Activated naive CD4-positive, alpha-beta T cell treated with anti-CD3 and anti-CD28 coated beads, Interleukin-2, amount 10 ng/mL, durations not matched to agents 7 days and 5 days (primary cell): Measurements from ENCODE around the gene ZNF79.

Source experiments
- CTCF ChIA-PET: fragments of 350-600 bp; sonication (Branson Sonifier 250); formaldehyde crosslinking; loops from one replicate; lab custom pipeline; 2021; ENCODE audit warnings: antibody characterized with exemption; lab: Charles Lee
- DNase-seq: peaks from one replicate; pipeline ENCODE4 v3.0.0-alpha.2; 2020
- H3K27ac Mint-ChIP-seq: one replicate; pipeline ENCODE4 v1.8.0; 2021; ENCODE audit warnings: mild to moderate bottlenecking, moderate library complexity, mixed read lengths
- H3K27me3 Mint-ChIP-seq: one replicate; pipeline ENCODE4 v1.8.0; 2021; ENCODE audit warnings: mild to moderate bottlenecking, mixed read lengths
- H3K36me3 Mint-ChIP-seq: one replicate; pipeline ENCODE4 v1.8.0; 2021; ENCODE audit warnings: mixed read lengths
- H3K4me1 Mint-ChIP-seq: one replicate; pipeline ENCODE4 v1.8.0; 2021; ENCODE audit warnings: mixed read lengths
- H3K4me3 Mint-ChIP-seq: one replicate; pipeline ENCODE4 v1.8.0; 2021; ENCODE audit warnings: mild to moderate bottlenecking, moderate library complexity, mixed read lengths
- H3K9me3 Mint-ChIP-seq: one replicate; pipeline ENCODE4 v1.8.0; 2021; ENCODE audit warnings: mixed read lengths

Gene ZNF79

DNA sequence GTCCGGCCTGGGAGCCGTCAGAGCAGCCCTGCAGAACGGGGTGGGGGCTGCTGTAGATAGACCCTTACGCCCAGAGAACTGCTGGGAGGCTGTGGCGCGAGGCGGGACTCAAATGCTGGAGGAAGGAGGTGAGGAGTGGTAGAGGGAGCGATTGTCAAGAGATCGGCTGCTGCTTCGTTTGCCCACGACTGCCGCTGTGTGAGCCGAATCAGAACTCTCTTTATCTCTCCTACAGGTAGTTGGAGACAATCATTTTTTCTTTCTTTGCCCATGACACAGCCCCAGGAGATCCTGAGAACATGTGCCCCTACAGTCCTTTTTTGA is 456 bp downstream of the ZNF79 start:
- Mint-ChIP-seq H3K27ac (peak overlapping the region; percentile 87), H3K9me3 (no peaks in the 10 kb centered on the region), H3K4me1 (peaks cover 52% of the 10 kb centered on the region), H3K4me3 (peak overlapping the region; percentile 98), H3K27me3 (no peaks in the 10 kb centered on the region), H3K36me3 (peaks cover 15% of the 10 kb centered on the region)
- DNase-seq = peak; percentile 59
- CTCF ChIA-PET = interaction anchor here (0.9 kb wide), 2 partner anchors 27 to 209 kb away, joined by 3 to 4 read pairs; partner anchors contain the start of genes LRSAM1 and RPL12

DNA sequence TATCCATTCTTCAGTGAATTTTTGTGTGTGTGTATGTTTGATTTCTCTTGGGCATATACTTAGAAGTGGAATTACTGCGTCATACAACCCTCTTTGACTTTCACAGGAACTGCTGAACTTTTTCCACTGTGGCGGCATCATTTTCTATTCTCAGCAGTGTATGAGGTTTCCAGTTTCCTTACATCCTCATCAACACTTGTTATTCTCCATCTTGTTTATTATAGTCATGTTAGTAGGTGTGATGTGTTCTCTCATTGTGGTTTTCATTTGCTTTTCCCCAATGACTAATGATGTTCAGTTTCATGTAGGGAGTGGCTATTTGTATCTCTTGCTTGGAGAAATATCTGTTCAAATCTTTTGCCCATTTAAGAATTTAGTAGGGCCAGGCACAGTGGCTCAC is 2.6 kb downstream of the ZNF79 start:
- H3K4me1 Mint-ChIP-seq = peaks cover 52% of the 10 kb centered on the region
- no peaks in the 10 kb centered on the region for H3K27me3 Mint-ChIP-seq
- CTCF ChIA-PET = no interaction called here

GRCh38 chr9:127428348-127428747 is 4.2 kb downstream of the ZNF79 start:
- H3K27ac Mint-ChIP-seq = no peak overlapping the region

More for the DNA sequence above, 2.6 kb downstream of the ZNF79 start:
- peak overlapping the region; percentile 82 for H3K27ac Mint-ChIP-seq
- peaks cover 29% of the 10 kb centered on the region for H3K36me3 Mint-ChIP-seq
- no peaks in the 10 kb centered on the region for H3K9me3 Mint-ChIP-seq
- DNase-seq = peak; percentile 28
- H3K4me3 Mint-ChIP-seq = peak overlapping the region; percentile 35

GRCh38 chr9:127430415-127430814 is 6.2 kb downstream of the ZNF79 start:
- DNase-seq = no peak
- Mint-ChIP-seq H3K4me1 (peaks cover 27% of the 10 kb centered on the region), H3K4me3 (no peak overlapping the region), H3K27ac (no peak overlapping the region), H3K9me3 (no peaks in the 10 kb centered on the region), H3K36me3 (peaks cover 42% of the 10 kb centered on the region), H3K27me3 (no peaks in the 10 kb centered on the region)
- CTCF ChIA-PET = interaction anchor here (0.8 kb wide), 1 partner anchor 10 kb away, joined by 3 read pairs; no protein-coding TSS in a partner anchor

More at GRCh38 chr9:127428348-127428747, 4.2 kb downstream of the ZNF79 start:
- Mint-ChIP-seq H3K4me3 (no peak overlapping the region), H3K9me3 (no peaks in the 10 kb centered on the region), H3K27me3 (no peaks in the 10 kb centered on the region), H3K36me3 (peaks cover 32% of the 10 kb centered on the region), H3K4me1 (peaks cover 45% of the 10 kb centered on the region)
- DNase-seq = no peak
- CTCF ChIA-PET = no interaction called here

GRCh38 chr9:127437497-127438264 is 13.5 kb downstream of the ZNF79 start:
- CTCF ChIA-PET = interaction anchor here (1.2 kb wide), 1 partner anchor 17 kb away, joined by 3 read pairs; no protein-coding TSS in a partner anchor
- Mint-ChIP-seq H3K9me3 (peaks cover 8% of the 10 kb centered on the region), H3K4me1 (peaks cover 2% of the 10 kb centered on the region), H3K4me3 (no peak overlapping the region), H3K27me3 (no peaks in the 10 kb centered on the region), H3K36me3 (peaks cover 71% of the 10 kb centered on the region), H3K27ac (no peak overlapping the region)
- DNase-seq = no peak

DNA sequence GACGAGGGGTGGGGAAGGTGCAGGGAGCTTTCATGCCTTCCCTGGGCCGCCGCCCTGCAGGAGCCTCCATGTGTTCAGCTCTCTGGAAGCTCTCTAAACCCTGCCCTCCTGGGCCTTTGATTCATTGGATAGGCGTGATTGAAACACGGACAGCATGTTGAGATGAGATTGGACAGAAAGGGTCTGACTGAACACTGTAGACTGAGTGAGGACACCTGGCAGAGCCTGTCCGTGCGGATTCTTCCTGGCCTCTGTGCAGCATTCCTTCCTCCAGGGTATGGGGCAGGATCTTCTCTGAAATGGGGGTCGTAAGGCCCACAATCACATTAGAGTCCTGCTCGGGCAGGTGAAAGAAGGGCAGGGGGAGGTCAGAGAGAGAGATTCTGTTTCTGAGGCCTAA is 14.2 kb downstream of the ZNF79 start:
- Mint-ChIP-seq H3K36me3 (peaks cover 72% of the 10 kb centered on the region), H3K27me3 (no peaks in the 10 kb centered on the region), H3K4me1 (peaks cover 2% of the 10 kb centered on the region), H3K4me3 (no peak overlapping the region), H3K27ac (no peak overlapping the region), H3K9me3 (peaks cover 13% of the 10 kb centered on the region)
- DNase-seq = no peak
- CTCF ChIA-PET = no interaction called here

DNA sequence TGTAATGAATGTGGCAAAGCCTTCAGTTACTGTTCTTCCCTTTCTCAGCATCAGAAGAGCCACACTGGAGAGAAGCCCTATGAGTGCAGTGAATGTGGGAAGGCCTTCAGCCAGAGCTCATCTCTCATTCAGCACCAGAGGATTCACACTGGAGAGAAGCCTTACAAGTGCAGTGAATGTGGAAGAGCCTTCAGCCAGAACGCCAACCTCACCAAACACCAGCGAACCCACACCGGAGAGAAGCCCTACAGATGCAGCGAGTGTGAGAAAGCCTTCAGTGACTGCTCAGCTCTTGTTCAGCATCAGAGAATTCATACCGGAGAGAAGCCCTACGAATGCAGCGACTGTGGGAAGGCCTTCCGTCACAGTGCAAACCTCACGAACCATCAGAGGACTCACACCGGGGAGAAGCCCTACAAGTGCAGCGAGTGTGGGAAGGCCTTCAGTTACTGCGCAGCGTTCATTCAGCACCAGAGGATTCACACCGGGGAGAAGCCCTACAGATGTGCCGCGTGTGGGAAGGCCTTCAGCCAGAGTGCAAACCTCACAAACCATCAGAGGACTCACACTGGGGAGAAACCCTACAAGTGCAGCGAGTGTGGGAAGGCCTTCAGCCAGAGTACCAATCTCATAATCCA is 20.2 kb downstream of the ZNF79 start:
- Mint-ChIP-seq H3K27ac (no peak overlapping the region), H3K4me1 (peaks cover 21% of the 10 kb centered on the region), H3K9me3 (peaks cover 40% of the 10 kb centered on the region), H3K36me3 (peaks cover 90% of the 10 kb centered on the region), H3K4me3 (no peak overlapping the region), H3K27me3 (no peaks in the 10 kb centered on the region)
- CTCF ChIA-PET = no interaction called here
- DNase-seq = no peak

DNA sequence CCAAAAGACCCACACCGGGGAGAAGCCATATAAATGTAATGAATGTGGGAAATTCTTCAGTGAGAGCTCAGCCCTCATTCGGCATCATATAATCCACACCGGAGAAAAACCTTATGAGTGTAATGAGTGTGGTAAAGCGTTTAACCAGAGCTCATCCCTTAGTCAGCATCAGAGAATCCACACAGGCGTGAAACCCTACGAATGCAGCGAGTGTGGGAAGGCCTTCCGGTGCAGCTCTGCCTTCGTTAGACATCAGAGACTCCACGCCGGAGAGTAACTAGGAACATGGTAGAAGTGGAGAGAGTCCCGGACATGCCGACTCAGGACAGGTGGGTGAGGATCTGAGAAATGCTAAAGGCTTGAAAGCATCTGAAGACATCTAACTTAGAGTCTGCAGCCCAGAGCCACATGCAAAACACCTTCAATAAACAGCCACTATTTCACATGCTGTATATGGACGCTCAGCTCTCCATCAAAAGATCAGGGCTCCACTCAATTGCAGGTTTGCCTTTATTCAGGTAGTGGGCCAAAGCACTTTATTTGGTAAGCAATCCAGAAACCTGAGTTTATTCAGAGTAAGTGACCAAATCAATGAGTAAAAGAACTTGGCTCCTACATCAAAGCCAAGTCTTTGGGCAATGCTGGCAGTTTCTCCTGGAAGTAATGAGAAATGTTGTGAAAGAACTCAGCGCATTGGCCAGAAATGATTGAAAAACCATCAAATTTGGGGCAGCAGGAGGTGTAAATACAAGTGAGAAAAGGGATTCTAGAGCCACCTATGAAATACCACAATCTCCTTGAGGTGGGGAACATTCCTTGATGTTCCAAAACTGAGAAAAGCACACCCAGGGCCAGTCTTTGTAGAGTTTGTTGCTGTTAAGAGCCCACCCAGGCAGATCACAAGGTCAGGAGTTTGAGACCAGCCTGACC is 21.0 kb downstream of the ZNF79 start:
- CTCF ChIA-PET = interaction anchor here (1.1 kb wide), 1 partner anchor 10 kb away, joined by 3 read pairs; no protein-coding TSS in a partner anchor
- Mint-ChIP-seq H3K27me3 (no peaks in the 10 kb centered on the region), H3K4me3 (no peak overlapping the region), H3K9me3 (peaks cover 40% of the 10 kb centered on the region), H3K36me3 (peaks cover 93% of the 10 kb centered on the region), H3K27ac (peak overlapping the region; percentile 51), H3K4me1 (peaks cover 29% of the 10 kb centered on the region)
- DNase-seq = no peak

- Mint-ChIP-seq H3K36me3 (peaks cover 89% of the 10 kb centered on the region), H3K27me3 (peaks cover 1% of the 10 kb centered on the region), H3K27ac (no peak overlapping the region), H3K4me1 (peaks cover 33% of the 10 kb centered on the region), H3K9me3 (peaks cover 34% of the 10 kb centered on the region), H3K4me3 (no peak overlapping the region)
- CTCF ChIA-PET = interaction anchor here (1.1 kb wide), 1 partner anchor 9 kb away, joined by 3 read pairs; no protein-coding TSS in a partner anchor
- DNase-seq = no peak
These were observed 21.9 kb downstream of the ZNF79 start for GRCh38 chr9:127445851-127446712.

DNA sequence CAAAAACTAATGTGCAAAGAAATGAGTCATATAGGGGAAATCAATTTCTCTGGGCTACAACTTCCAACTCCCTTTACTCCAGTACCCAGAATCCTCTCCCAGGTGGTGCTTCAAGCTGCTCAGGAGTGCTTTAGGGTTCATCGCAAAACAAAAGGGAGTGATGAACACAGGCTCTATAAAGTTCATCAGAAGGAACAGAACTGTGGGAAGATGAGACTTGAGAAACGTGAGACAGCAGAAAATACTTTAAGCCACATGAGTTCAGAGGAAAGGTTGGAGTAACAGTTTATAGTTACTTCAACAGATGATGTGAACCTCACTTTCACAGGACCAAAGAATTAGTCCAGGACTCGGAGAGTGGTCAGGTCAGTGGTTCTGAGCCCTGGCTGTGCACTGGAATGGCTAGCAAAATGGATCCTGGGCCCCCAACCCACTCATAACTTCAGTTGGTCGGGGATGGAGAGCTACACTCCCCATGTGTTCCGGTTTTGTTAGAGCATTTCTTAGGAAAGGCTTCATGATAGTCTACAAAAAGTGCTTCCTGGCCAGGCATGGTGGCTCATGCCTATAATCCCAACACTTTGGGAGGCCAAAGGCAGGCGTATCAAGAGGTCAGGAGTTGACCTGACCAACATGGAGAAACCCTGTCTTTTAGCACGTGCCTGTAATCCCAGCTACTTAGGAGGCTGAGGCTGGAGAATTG is 22.7 kb downstream of the ZNF79 start:
- Mint-ChIP-seq H3K4me3 (no peak overlapping the region), H3K27me3 (peaks cover 4% of the 10 kb centered on the region), H3K27ac (peak overlapping the region; percentile 33), H3K9me3 (peaks cover 33% of the 10 kb centered on the region), H3K36me3 (peaks cover 88% of the 10 kb centered on the region), H3K4me1 (peaks cover 39% of the 10 kb centered on the region)
- CTCF ChIA-PET = no interaction called here
- DNase-seq = no peak

GRCh38 chr9:127447416-127448111 is 23.4 kb downstream of the ZNF79 start:
- DNase-seq = no peak
- CTCF ChIA-PET = no interaction called here
- H3K27ac Mint-ChIP-seq = peak overlapping the region; percentile 42

GRCh38 chr9:127448112-127448805 is 24.1 kb downstream of the ZNF79 start:
- Mint-ChIP-seq H3K27me3 (peaks cover 4% of the 10 kb centered on the region), H3K27ac (peak overlapping the region; percentile 64), H3K4me3 (peak overlapping the region; percentile 43), H3K36me3 (peaks cover 76% of the 10 kb centered on the region), H3K4me1 (peaks cover 48% of the 10 kb centered on the region), H3K9me3 (peaks cover 28% of the 10 kb centered on the region)
- DNase-seq = no peak
- CTCF ChIA-PET = no interaction called here

More at GRCh38 chr9:127447416-127448111, 23.4 kb downstream of the ZNF79 start:
- Mint-ChIP-seq H3K36me3 (peaks cover 81% of the 10 kb centered on the region), H3K4me1 (peaks cover 46% of the 10 kb centered on the region), H3K27me3 (peaks cover 4% of the 10 kb centered on the region), H3K4me3 (no peak overlapping the region), H3K9me3 (peaks cover 31% of the 10 kb centered on the region)
